ENCODE measurements around the gene RYR2. TPM values are rescaled to one million over a fixed set of nuclear protein-coding genes. Genes with fewer than 3 reads are reported as not detected.

Gene RYR2
- total RNA-seq, 1 experiment from 2014 or later = 3.4 TPM

GRCh38 chr1:237172118-237172485 is 130.1 kb downstream of the RYR2 start:
- Histone ChIP-seq H2BK5ac (ENCODE audit: insufficient read length, low read length) (no peak overlapping the region), H2BK120ac (ENCODE audit: low read depth, low read length, poor library complexity, severe bottlenecking) (no peak overlapping the region), H3K18ac (ENCODE audit: insufficient read length, low read depth, low read length) (no peak overlapping the region), H3K23ac (ENCODE audit: insufficient read length, low read depth, low read length) (no peak overlapping the region), H3K14ac (ENCODE audit: insufficient read depth, low read length) (no peak overlapping the region), H3K4ac (ENCODE audit: low read depth, low read length) (no peak overlapping the region), H3K79me2 (ENCODE audit: insufficient read depth, low read length) (peaks cover 2% of the 10 kb centered on the region; the same call in 1 of the 2 replicates), H2BK12ac (ENCODE audit: insufficient read length, low read depth, low read length) (no peak overlapping the region), H4K5ac (ENCODE audit: insufficient read length, low read depth, low read length) (no peak overlapping the region), H3K79me1 (ENCODE audit: insufficient read depth, low read depth, low read length, poor library complexity, severe bottlenecking) (no peaks in the 10 kb centered on the region), H4K8ac (replicated peaks; ENCODE audit: insufficient read length, low read depth, low read length) (no peak overlapping the region), H2AK5ac (ENCODE audit: insufficient read length, low read length) (no peak overlapping the region), H3K56ac (ENCODE audit: insufficient read length, low read depth, low read length) (no peak overlapping the region), H3K4me1 (ENCODE audit: insufficient read depth, low read length) (no peaks in the 10 kb centered on the region), H2AFZ (ENCODE audit: low read length) (no peak overlapping the region), H3K4me2 (ENCODE audit: insufficient read depth, insufficient read length, low read length) (no peak overlapping the region), H3K27ac (ENCODE audit: insufficient read length, low read depth, low read length) (no peak overlapping the region), H2BK15ac (ENCODE audit: low read depth, low read length) (no peak overlapping the region), H4K20me1 (ENCODE audit: control insufficient read depth, insufficient read depth, insufficient read length) (no peaks in the 10 kb centered on the region), H4K91ac (ENCODE audit: insufficient read length, low read depth, low read length) (no peak overlapping the region), H3K23me2 (ENCODE audit: insufficient read length, low read depth, low read length, poor library complexity, severe bottlenecking) (no peaks in the 10 kb centered on the region), H3T11ph (ENCODE audit: low read length) (no peak overlapping the region), H3K9ac (ENCODE audit: extremely low read depth, insufficient read length, low read length) (no peak overlapping the region), H2BK20ac (ENCODE audit: low read depth, low read length, poor library complexity, severe bottlenecking) (no peak overlapping the region), H3K27me3 (ENCODE audit: insufficient read depth, low read length) (no peaks in the 10 kb centered on the region), H3K9me3 (ENCODE audit: control insufficient read depth, low read depth, low read length) (no peaks in the 10 kb centered on the region)
- Mint-ChIP-seq H3K4me3 (no peak overlapping the region), H3K27me3 (ENCODE audit: low read depth) (no peaks in the 10 kb centered on the region), H3K36me3 (ENCODE audit: insufficient read depth in 1 of 3, low read depth in 3 of 3) (no peaks in the 10 kb centered on the region), H3K4me1 (peaks cover 18 to 22% of the 10 kb centered on the region in 2 experiments), H3K9me3 (no peaks in the 10 kb centered on the region), H3K27ac (no peak overlapping the region)
- no peak for DNase-seq
- no peak for TF ChIP-seq CTCF (conservative IDR thresholded peaks at IDR 0.05)
- WGBS (ENCODE audit: extremely low coverage, insufficient read length, low lambda C conversion rate) = no CpG with 5 or more reads among the region's 1 CpG
